Nephron (organoid): ENCODE data around the gene ZNF135.

Source experiments
- H3K27ac Mint-ChIP-seq, 3 experiments: 2 replicates each; pipeline ENCODE4 v1.8.0; 2020; ENCODE audit warnings: mixed read lengths in 3 of 3, mild to moderate bottlenecking in 2 of 3, moderate library complexity in 1 of 3
- H3K27me3 Mint-ChIP-seq: 2 replicates; pipeline ENCODE4 v1.8.0; 2021; ENCODE audit warnings: low read depth, mild to moderate bottlenecking, moderate library complexity, mixed read lengths
- H3K36me3 Mint-ChIP-seq: 2 replicates; pipeline ENCODE4 v1.8.0; 2020; ENCODE audit warnings: low read depth, mixed read lengths
- H3K4me1 Mint-ChIP-seq: 2 replicates; pipeline ENCODE4 v1.8.0; 2020; ENCODE audit warnings: mixed read lengths
- H3K4me3 Mint-ChIP-seq, 3 experiments: 2 replicates each; pipeline ENCODE4 v1.8.0; 2020; ENCODE audit warnings: mild to moderate bottlenecking in 3 of 3, mixed read lengths in 3 of 3, moderate library complexity in 2 of 3
- H3K9me3 Mint-ChIP-seq: 2 replicates; pipeline ENCODE4 v1.8.0; 2020; ENCODE audit warnings: mixed read lengths
- TF ChIP-seq, protein P1 (sequence below), 3 experiments: fragments of 200-600 bp; sonication (generic); IDR thresholded peaks; one replicate each; pipeline ENCODE4 v1.5.0; 2021; ENCODE audit warnings: antibody characterized with exemption in 3 of 3; ENCODE audit not compliant: unreplicated experiment in 3 of 3

The ZNF135 gene

GRCh38 chr19:58097781-58098681 lies 38.9 kb downstream of the ZNF135 start, which contains the start of gene ZSCAN18:
Gene ZSCAN18, minus strand, starts transcription at chr19:58098231. Its CDS starts 7,964 bp downstream, at chr19:58090267.
- Mint-ChIP-seq H3K4me1 (peaks cover 6% of the 10 kb centered on the region), H3K4me3 (peak within 1 kb of the TSS; percentile 86 to 92 (median 87)), H3K36me3 (peaks cover 47% of the 10 kb centered on the region), H3K27ac (peak within 1 kb of the TSS; percentile 90 to 99 (median 99)), H3K27me3 (no peaks in the 10 kb centered on the region), H3K9me3 (peaks cover 40% of the 10 kb centered on the region)
- TF ChIP-seq, protein P1, sequence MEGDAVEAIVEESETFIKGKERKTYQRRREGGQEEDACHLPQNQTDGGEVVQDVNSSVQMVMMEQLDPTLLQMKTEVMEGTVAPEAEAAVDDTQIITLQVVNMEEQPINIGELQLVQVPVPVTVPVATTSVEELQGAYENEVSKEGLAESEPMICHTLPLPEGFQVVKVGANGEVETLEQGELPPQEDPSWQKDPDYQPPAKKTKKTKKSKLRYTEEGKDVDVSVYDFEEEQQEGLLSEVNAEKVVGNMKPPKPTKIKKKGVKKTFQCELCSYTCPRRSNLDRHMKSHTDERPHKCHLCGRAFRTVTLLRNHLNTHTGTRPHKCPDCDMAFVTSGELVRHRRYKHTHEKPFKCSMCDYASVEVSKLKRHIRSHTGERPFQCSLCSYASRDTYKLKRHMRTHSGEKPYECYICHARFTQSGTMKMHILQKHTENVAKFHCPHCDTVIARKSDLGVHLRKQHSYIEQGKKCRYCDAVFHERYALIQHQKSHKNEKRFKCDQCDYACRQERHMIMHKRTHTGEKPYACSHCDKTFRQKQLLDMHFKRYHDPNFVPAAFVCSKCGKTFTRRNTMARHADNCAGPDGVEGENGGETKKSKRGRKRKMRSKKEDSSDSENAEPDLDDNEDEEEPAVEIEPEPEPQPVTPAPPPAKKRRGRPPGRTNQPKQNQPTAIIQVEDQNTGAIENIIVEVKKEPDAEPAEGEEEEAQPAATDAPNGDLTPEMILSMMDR (IDR thresholded peaks at IDR 0.05; ENCODE audit: unreplicated experiment in 3 of 3), result no peak

- Mint-ChIP-seq H3K4me3 (peak overlapping the region; percentile 86 to 92 (median 87)), H3K9me3 (peaks cover 42% of the 10 kb centered on the region), H3K27ac (peak overlapping the region; percentile 90 to 99 (median 99)), H3K27me3 (no peaks in the 10 kb centered on the region), H3K4me1 (peaks cover 6% of the 10 kb centered on the region), H3K36me3 (peaks cover 46% of the 10 kb centered on the region)
- TF ChIP-seq, protein P1 (IDR thresholded peaks at IDR 0.05; ENCODE audit: unreplicated experiment in 3 of 3), result no peak
Observed at GRCh38 chr19:58098682-58098998, 39.6 kb downstream of the ZNF135 start.

DNA sequence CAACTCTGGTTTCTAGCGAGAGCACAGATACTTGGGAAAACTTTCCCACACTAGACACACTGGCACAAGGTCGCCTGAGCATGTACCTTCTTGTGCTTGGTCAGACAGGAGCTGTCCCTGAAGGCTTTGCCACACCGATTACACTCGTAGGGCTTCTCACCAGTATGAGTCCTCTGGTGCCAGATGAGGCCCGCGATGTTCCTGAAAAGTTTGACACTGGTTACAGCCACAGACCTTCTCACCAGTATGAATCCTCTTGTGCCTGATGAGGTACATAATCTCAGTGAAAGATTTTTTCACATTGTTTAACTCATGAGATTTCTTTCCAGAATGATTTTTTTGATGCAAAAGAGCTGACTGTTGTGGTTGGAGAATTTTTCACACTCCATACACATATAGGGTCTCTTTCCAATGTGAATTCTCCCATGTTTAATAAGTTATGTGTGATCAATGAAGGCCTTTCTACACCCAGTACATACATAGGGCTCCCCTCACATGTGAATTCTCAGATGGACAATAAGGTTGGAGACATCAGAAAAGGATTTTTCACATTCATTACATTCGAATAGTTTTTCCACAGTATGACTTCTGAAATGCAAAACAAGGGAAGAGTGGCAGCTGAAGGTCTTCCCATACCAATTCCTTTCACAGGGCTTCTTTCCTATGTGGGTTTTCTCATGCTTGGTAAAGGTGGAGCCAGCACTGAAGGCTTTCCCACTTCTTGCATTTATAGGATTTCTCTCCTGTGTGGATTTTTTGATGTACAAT lies 48.9 kb downstream of the ZNF135 start:
- H3K4me1 Mint-ChIP-seq, result no peaks in the 10 kb centered on the region
- no peaks in the 10 kb centered on the region for H3K27me3 Mint-ChIP-seq
- H3K36me3 Mint-ChIP-seq, result peaks cover 18% of the 10 kb centered on the region
- peaks cover 65% of the 10 kb centered on the region for H3K9me3 Mint-ChIP-seq
- H3K27ac Mint-ChIP-seq, result no peak overlapping the region
- TF ChIP-seq, protein P1 (IDR thresholded peaks at IDR 0.05; ENCODE audit: unreplicated experiment in 3 of 3), result no peak
- no peak overlapping the region for H3K4me3 Mint-ChIP-seq

GRCh38 chr19:58108546-58108817 lies 49.4 kb downstream of the ZNF135 start:
- Mint-ChIP-seq H3K9me3 (peaks cover 65% of the 10 kb centered on the region), H3K4me3 (no peak overlapping the region), H3K27me3 (no peaks in the 10 kb centered on the region), H3K27ac (no peak overlapping the region), H3K4me1 (no peaks in the 10 kb centered on the region), H3K36me3 (peaks cover 15% of the 10 kb centered on the region)
- TF ChIP-seq, protein P1 (IDR thresholded peaks at IDR 0.05; ENCODE audit: unreplicated experiment in 3 of 3), result no peak

- Mint-ChIP-seq H3K9me3 (peaks cover 77% of the 10 kb centered on the region), H3K27ac (no peak overlapping the region), H3K36me3 (peaks cover 32% of the 10 kb centered on the region), H3K4me3 (no peak overlapping the region), H3K27me3 (peaks cover 3% of the 10 kb centered on the region), H3K4me1 (no peaks in the 10 kb centered on the region)
- TF ChIP-seq, protein P1 (IDR thresholded peaks at IDR 0.05; ENCODE audit: unreplicated experiment in 3 of 3), result no peak
Observed at GRCh38 chr19:58117841-58118575, 58.9 kb downstream of the ZNF135 start.
